Measurements from ENCODE around the gene ORMDL3.

Gene ORMDL3

GRCh38 chr17:39927101-39927928 lies at the start of gene ORMDL3, which contains the start of gene LRRC3C:
Gene ORMDL3 (minus strand): TSS chr17:39927601. CDS start chr17:39924203, 3,398 bp downstream.
Gene LRRC3C (plus strand): TSS chr17:39927732. CDS start chr17:39941524, 13,792 bp downstream.
- peak; percentile 79 for DNase-seq

GRCh38 chr17:39975801-39976200 lies 48.4 kb upstream of the ORMDL3 start:
- no peak for DNase-seq

GRCh38 chr17:39974433-39974832 lies 47.0 kb upstream of the ORMDL3 start:
- no peak for DNase-seq

- no peak for DNase-seq
These were observed 46.1 kb upstream of the ORMDL3 start for GRCh38 chr17:39973496-39973895.

- no peak for DNase-seq
These were observed 44.9 kb upstream of the ORMDL3 start for GRCh38 chr17:39972271-39972670.

GRCh38 chr17:39971076-39971603 lies 43.7 kb upstream of the ORMDL3 start:
- DNase-seq = no peak

- DNase-seq = no peak
These were observed 42.8 kb upstream of the ORMDL3 start for GRCh38 chr17:39970157-39970692.

GRCh38 chr17:39969375-39969774 lies 42.0 kb upstream of the ORMDL3 start:
- DNase-seq = no peak

- no peak for DNase-seq
These were observed 41.4 kb upstream of the ORMDL3 start for GRCh38 chr17:39968761-39969160.

- DNase-seq = no peak
These were observed 39.4 kb upstream of the ORMDL3 start for GRCh38 chr17:39966771-39967170.

GRCh38 chr17:39965017-39965699 lies 37.8 kb upstream of the ORMDL3 start:
- DNase-seq = no peak

GRCh38 chr17:39963829-39964228 lies 36.4 kb upstream of the ORMDL3 start:
- DNase-seq = no peak

GRCh38 chr17:39962642-39963220 lies 35.3 kb upstream of the ORMDL3 start, which contains the start of gene GSDMA:
Gene GSDMA (plus strand): TSS chr17:39963004. CDS start chr17:39965688, 2,684 bp downstream.
- no peak for DNase-seq

GRCh38 chr17:39960524-39961041 lies 33.2 kb upstream of the ORMDL3 start:
- DNase-seq = no peak

- no peak for DNase-seq
These were observed 28.4 kb upstream of the ORMDL3 start for GRCh38 chr17:39955726-39956225.

- no peak for DNase-seq
These were observed 27.5 kb upstream of the ORMDL3 start for GRCh38 chr17:39954876-39955275.

GRCh38 chr17:39953471-39953888 lies 26.1 kb upstream of the ORMDL3 start:
- DNase-seq = no peak

- DNase-seq = peak; percentile 92
These were observed 25.5 kb upstream of the ORMDL3 start for GRCh38 chr17:39952680-39953470.

- DNase-seq = no peak
These were observed 24.7 kb upstream of the ORMDL3 start for GRCh38 chr17:39951924-39952679.

- no peak for DNase-seq
These were observed 23.5 kb upstream of the ORMDL3 start for GRCh38 chr17:39950871-39951348.

GRCh38 chr17:39949028-39949427 lies 21.6 kb upstream of the ORMDL3 start:
- DNase-seq = no peak

All from NCI-H748 treated with DMSO at 0.1 percent for 48 hours (cell line).